A673 (cell line): ENCODE results near the gene TREM2. TPM values are rescaled to one million over a fixed set of nuclear protein-coding genes. Genes with fewer than 3 reads are reported as not detected.

Experiments used
- BruUV-seq: library from RNA; stranded (reverse); fragments of 400-500 nt; replicated peaks from 2 replicates; lab custom pipeline; 2021; lab: Mats Ljungman, UMichigan
- CTCF ChIA-PET: fragments of 300-600 bp; sonication (Branson Sonifier 250); formaldehyde crosslinking; loops from one replicate; lab custom pipeline; 2022; ENCODE audit warnings: antibody characterized with exemption; lab: Charles Lee
- POLR2A ChIA-PET: fragments of 300-600 bp; sonication (Branson Sonifier 250); formaldehyde crosslinking; loops from one replicate; lab custom pipeline; 2022; ENCODE audit warnings: antibody characterized with exemption; ENCODE audit not compliant: low non-redundant PET; lab: Charles Lee
- DNase-seq: peaks from one replicate; pipeline ENCODE4 v3.0.0-alpha.2; 2015; ENCODE audit warnings: low spot score
- H3K27ac ChIP-seq: fragments of 200-600 bp; sonication (generic); 2 replicates; pipeline ENCODE4 v1.5.1; 2016; ENCODE audit warnings: mixed run types, low read depth, mild to moderate bottlenecking, mixed read lengths, antibody characterized with exemption, low read length; ENCODE audit not compliant: poor library complexity, severe bottlenecking
- H3K27me3 ChIP-seq: fragments of 200-600 bp; sonication (generic); replicated peaks from 2 replicates; pipeline ENCODE4 v1.6.1; 2017; ENCODE audit warnings: mixed run types, low read depth, mild to moderate bottlenecking, mixed read lengths, antibody characterized with exemption, low read length; ENCODE audit not compliant: insufficient read depth, poor library complexity
- H3K36me3 ChIP-seq: fragments of 200-600 bp; sonication (generic); 2 replicates; pipeline ENCODE4 v1.6.1; 2016; ENCODE audit warnings: mixed run types, mild to moderate bottlenecking, mixed read lengths, antibody characterized with exemption, low read length; ENCODE audit not compliant: insufficient read depth, poor library complexity, severe bottlenecking
- H3K4me1 ChIP-seq: fragments of 200-600 bp; sonication (generic); 2 replicates; pipeline ENCODE4 v1.6.1; 2017; ENCODE audit warnings: mixed run types, mild to moderate bottlenecking, mixed read lengths, antibody characterized with exemption, low read length; ENCODE audit not compliant: insufficient read depth, poor library complexity, severe bottlenecking
- H3K4me3 ChIP-seq: fragments of 200-600 bp; sonication (generic); 2 replicates; pipeline ENCODE4 v1.5.1; 2016; ENCODE audit warnings: low read depth, mixed run types, mild to moderate bottlenecking, mixed read lengths, low read length; ENCODE audit not compliant: poor library complexity, severe bottlenecking
- H3K9me3 ChIP-seq: fragments of 200-600 bp; sonication (generic); 2 replicates; pipeline ENCODE4 v1.6.1; 2016; ENCODE audit warnings: mixed run types, low read depth, mild to moderate bottlenecking, mixed read lengths, antibody characterized with exemption, low read length; ENCODE audit not compliant: poor library complexity, severe bottlenecking
- CTCF ChIP-seq: fragments of 300-800, 200-600 bp; sonication (generic); conservative IDR thresholded peaks from 2 replicates; pipeline ENCODE4 v1.5.1; 2017; ENCODE audit warnings: low read depth, mild to moderate bottlenecking, antibody characterized with exemption, low read length, moderate library complexity, mixed read lengths
- EZH2 ChIP-seq: fragments of 200-600 bp; sonication (generic); IDR thresholded peaks from 2 replicates; pipeline ENCODE4 v1.6.1; 2017; ENCODE audit warnings: borderline replicate concordance, low read depth, mild to moderate bottlenecking, mixed read lengths, antibody characterized with exemption, low read length; ENCODE audit not compliant: poor library complexity, severe bottlenecking
- intact Hi-C: fragments of 100-400 bp; cut with micrococcal nuclease; formaldehyde crosslinking; loops from one replicate; pipeline ENCODE4 v1.10.0; 2022; ENCODE audit not compliant: unreplicated experiment
- total RNA-seq: library from RNA; stranded (reverse); gene quantifications from 2 replicates; pipeline ENCODE4 v1.2.3, GENCODE V29; 2021

The TREM2 gene
- total RNA-seq, 1 experiment from 2014 or later = not detected

DNA sequence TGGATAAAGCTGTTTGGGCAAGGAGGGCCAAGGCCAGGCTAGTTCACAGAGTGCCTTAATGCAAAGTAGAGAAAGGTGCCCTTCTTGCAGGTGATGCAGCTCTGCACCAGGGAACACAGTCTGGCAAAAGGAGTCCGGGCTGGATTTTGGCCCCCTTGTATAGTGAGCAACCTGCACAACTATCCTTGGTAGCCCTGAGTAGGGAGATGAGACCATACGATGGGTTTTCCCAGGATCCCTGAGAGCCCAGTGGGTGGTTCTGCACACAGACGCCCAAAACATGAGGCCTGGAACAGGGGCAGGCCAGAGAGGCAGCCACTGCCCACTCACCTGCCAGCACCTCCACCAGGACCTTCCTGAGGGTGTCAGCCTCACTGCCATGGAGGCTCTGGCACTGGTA, 2.0 kb downstream of the TREM2 start:
- no peak for TF ChIP-seq EZH2
- TF ChIP-seq CTCF = no peak
- ChIA-PET CTCF (no interaction called here), POLR2A (no interaction called here)
- intact Hi-C loops = no loop called here
- Histone ChIP-seq H3K27me3 (no peaks in the 10 kb centered on the region), H3K4me3 (no peak overlapping the region), H3K9me3 (no peaks in the 10 kb centered on the region), H3K27ac (no peak overlapping the region), H3K36me3 (no peaks in the 10 kb centered on the region), H3K4me1 (no peaks in the 10 kb centered on the region)
- BruUV-seq = no TSS peak
- no peak for DNase-seq

- CTCF ChIA-PET = interaction anchor here (0.6 kb wide), 1 partner anchor 43 kb away, joined by 5 read pairs; no protein-coding TSS in a partner anchor
- Histone ChIP-seq H3K9me3 (no peaks in the 10 kb centered on the region), H3K4me1 (no peaks in the 10 kb centered on the region), H3K27me3 (no peaks in the 10 kb centered on the region), H3K27ac (no peak overlapping the region), H3K4me3 (no peak overlapping the region), H3K36me3 (no peaks in the 10 kb centered on the region)
- no peak for TF ChIP-seq EZH2
- TF ChIP-seq CTCF = no peak
- intact Hi-C loops = no loop called here
- DNase-seq = no peak
- no TSS peak for BruUV-seq
- POLR2A ChIA-PET = no interaction called here
Measured at GRCh38 chr6:41159415-41160082, 3.4 kb downstream of the TREM2 start.

DNA sequence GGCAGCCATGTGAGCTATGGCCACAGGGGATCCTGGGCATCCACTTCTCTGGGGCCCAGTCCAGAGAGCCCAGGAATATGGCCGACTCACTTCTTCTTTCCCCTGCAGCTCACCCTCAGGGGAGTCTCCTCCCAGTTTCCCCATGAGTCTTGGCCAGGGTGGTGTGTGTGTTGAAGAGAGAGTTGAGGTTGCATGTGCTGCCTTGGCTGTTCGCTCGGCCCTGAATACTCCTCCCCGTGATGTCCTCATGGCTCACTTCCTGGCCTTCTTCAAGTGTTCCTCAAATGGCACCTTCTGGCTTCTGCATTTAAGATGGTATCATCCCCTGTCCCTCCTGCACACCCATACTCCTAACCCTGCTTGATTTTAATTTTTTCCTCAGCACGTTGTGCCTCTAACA, 5.6 kb downstream of the TREM2 start:
- Histone ChIP-seq H3K36me3 (no peaks in the 10 kb centered on the region), H3K4me1 (no peaks in the 10 kb centered on the region), H3K9me3 (no peaks in the 10 kb centered on the region), H3K4me3 (no peak overlapping the region), H3K27ac (no peak overlapping the region), H3K27me3 (no peaks in the 10 kb centered on the region)
- no TSS peak for BruUV-seq
- intact Hi-C loops = no loop called here
- DNase-seq = no peak
- TF ChIP-seq EZH2 (no peak), CTCF (no peak)
- CTCF ChIA-PET = no interaction called here
- POLR2A ChIA-PET = no interaction called here
